GM06990 (cell line): ENCODE results near the gene DCAF6.

Source experiments
- DNase-seq: peaks from one replicate; pipeline ENCODE4 v3.0.0-alpha.2; 2011; ENCODE audit not compliant: insufficient read length; ENCODE audit errors: extremely low read depth
- H3K27me3 ChIP-seq: replicated peaks from 2 replicates; pipeline ENCODE4 v1.6.0; 2011; ENCODE audit warnings: low read length; ENCODE audit not compliant: control insufficient read depth, insufficient read depth
- H3K36me3 ChIP-seq: 2 replicates; pipeline ENCODE4 v1.5.1; 2011; ENCODE audit warnings: low read length; ENCODE audit not compliant: control insufficient read depth, insufficient read depth
- H3K4me3 ChIP-seq: replicated peaks from 2 replicates; pipeline ENCODE4 v1.5.1; 2011; ENCODE audit warnings: low read depth, mild to moderate bottlenecking, control low read depth, low read length
- TF ChIP-seq, protein P1 (sequence below): IDR thresholded peaks from 2 replicates; pipeline ENCODE4 v1.5.1; 2011; ENCODE audit warnings: low read length, control low read depth, mild to moderate bottlenecking, inconsistent platforms; ENCODE audit not compliant: insufficient read depth, poor library complexity, severe bottlenecking

DCAF6 gene

DNA sequence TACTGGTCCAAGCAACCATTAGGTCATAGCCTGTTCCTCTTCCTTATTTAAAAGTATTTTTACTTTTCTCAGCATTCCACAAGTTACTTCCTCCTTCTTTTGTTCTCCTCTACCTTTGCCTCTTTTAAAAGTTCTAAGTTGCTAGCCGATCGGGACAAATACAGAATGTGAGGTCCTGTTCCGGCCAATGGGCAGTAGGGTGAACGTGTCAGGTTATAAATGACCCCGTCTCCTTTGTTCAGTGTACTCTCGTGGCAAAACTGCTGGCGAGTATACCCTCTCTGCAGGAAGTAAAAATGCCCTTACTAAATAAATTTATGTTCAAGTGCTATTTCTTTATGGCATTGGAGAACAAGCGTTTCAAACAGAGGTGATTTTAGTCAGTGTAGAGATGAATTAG is 25.1 kb upstream of the DCAF6 start:
- TF ChIP-seq, protein P1, sequence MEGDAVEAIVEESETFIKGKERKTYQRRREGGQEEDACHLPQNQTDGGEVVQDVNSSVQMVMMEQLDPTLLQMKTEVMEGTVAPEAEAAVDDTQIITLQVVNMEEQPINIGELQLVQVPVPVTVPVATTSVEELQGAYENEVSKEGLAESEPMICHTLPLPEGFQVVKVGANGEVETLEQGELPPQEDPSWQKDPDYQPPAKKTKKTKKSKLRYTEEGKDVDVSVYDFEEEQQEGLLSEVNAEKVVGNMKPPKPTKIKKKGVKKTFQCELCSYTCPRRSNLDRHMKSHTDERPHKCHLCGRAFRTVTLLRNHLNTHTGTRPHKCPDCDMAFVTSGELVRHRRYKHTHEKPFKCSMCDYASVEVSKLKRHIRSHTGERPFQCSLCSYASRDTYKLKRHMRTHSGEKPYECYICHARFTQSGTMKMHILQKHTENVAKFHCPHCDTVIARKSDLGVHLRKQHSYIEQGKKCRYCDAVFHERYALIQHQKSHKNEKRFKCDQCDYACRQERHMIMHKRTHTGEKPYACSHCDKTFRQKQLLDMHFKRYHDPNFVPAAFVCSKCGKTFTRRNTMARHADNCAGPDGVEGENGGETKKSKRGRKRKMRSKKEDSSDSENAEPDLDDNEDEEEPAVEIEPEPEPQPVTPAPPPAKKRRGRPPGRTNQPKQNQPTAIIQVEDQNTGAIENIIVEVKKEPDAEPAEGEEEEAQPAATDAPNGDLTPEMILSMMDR: no peak
- no peak for DNase-seq
- no peaks in the 10 kb centered on the region for H3K27me3 ChIP-seq
- H3K4me3 ChIP-seq: no peak overlapping the region
- peaks cover 3% of the 10 kb centered on the region for H3K36me3 ChIP-seq

DNA sequence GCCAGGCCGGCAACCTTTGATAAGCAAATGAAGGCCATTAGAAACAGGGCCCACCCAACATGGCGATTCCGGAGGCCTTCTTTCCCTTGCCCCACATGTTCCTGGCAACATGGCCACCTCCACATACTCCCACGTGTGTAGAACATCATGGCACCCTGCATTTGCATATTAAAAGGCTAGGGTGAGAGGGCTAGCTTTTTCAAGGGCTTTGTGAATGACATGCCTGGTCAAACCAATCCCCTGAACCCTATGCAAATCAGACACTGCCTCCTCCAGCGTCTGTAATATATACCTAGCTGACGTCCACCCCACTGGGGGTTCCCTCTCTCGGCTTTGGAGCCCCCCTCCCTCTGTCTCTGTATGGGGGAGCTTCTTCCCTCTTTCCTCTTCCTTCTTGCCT is 24.2 kb upstream of the DCAF6 start:
- DNase-seq: no peak
- no peak overlapping the region for H3K4me3 ChIP-seq
- H3K27me3 ChIP-seq: no peaks in the 10 kb centered on the region
- TF ChIP-seq, protein P1: no peak
- H3K36me3 ChIP-seq: peaks cover 3% of the 10 kb centered on the region

DNA sequence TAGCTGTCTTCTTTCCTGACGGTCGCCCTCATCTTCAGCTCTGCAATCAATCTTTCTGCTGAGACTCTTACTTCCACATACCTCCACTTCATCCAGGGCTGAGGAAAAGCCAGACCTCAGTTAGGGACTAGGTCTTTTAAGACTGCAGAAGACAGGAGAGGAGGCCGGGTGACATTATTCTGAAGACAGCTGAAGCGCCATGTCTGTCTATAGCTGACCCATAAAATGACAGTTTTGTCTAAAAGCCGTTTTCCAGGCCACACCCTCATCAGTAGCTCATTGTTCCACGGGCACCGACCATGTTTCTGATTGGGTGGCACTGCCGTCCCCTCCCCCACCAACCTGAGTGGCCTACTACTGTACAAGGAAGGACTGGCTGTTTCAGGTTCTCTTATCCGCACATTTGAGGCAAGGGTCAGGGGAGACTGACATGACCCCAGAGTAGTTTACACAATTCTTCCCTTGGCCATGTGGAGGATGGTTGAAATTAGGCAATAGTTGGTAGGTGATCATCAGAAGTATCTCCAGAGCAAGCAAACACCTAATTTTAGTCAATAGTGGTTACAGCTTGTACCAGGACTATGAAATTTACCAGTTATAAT is 22.5 kb upstream of the DCAF6 start, which contains the start of gene ADCY10:
Gene ADCY10 (minus strand): TSS at position 240 of the 602 bp plus-strand sequence. CDS start 8,994 bp downstream, outside the sequence.
- TF ChIP-seq, protein P1: no peak
- no peaks in the 10 kb centered on the region for H3K27me3 ChIP-seq
- DNase-seq: no peak
- H3K4me3 ChIP-seq: no peak within 1 kb of the TSS
- peaks cover 3% of the 10 kb centered on the region for H3K36me3 ChIP-seq

DNA sequence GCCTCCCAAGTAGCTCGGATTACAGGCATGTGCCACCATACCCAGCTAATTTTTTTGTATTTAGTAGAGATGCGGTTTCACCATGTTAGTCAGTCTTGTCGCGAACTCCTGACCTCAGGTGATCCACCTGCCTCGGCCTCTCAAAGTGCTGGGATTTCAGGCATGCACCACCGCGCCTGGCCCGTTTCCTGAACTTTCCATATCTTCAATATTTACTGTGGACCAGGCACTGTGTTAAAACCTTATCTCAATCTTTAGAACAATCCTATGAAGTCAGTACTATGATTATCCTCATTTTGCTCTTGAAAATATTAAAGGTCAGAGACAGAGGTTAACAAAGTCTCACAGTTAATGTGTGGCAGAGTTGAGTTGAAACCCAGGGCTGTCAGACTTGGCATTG is 20.9 kb upstream of the DCAF6 start:
- Histone ChIP-seq H3K4me3 (no peak overlapping the region), H3K27me3 (no peaks in the 10 kb centered on the region), H3K36me3 (peaks cover 3% of the 10 kb centered on the region)
- TF ChIP-seq, protein P1: no peak
- no peak for DNase-seq

DNA sequence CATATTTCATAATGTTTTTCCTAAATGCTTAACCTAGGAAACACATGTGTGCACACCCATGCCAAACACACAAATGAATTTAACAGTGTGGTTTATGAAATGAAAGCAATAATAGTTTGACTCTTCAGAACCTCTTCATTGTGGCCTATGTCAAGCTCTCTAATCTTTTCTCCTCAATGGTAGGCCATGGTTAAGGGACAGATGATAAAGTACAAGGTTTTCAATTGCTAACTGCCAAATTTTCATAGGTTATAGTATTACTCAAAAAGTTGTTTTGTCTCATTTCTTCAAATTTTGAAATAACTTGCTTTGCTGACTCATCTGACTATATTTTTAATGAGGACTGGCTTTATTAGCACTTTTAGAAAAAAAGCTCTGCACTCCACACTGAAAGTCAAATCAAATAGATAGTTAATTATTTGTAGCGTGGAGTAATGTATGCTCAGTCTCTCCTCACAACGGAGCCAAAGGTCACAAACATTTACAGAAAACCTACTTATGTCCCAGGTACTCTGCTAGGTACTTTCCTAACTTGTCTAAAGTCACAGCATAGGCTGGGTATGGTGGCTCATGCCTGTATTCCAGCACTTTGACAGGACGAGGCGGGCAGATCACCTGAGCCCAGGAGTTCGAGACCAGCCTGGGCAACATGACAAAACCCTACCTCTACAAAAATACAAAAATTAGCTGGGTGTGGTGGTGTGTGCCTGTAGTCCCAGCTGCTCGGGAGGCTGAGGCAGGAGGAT is 19.5 kb upstream of the DCAF6 start:
- Histone ChIP-seq H3K4me3 (no peak overlapping the region), H3K27me3 (no peaks in the 10 kb centered on the region), H3K36me3 (peaks cover 3% of the 10 kb centered on the region)
- no peak for DNase-seq
- TF ChIP-seq, protein P1: no peak
